HuH-7.5 (cell line): ENCODE measurements around the gene SOCS7.

Experiments used
- DNase-seq: peaks from one replicate; pipeline ENCODE4 v3.0.0; 2011; ENCODE audit warnings: low spot score

SOCS7 gene

DNA sequence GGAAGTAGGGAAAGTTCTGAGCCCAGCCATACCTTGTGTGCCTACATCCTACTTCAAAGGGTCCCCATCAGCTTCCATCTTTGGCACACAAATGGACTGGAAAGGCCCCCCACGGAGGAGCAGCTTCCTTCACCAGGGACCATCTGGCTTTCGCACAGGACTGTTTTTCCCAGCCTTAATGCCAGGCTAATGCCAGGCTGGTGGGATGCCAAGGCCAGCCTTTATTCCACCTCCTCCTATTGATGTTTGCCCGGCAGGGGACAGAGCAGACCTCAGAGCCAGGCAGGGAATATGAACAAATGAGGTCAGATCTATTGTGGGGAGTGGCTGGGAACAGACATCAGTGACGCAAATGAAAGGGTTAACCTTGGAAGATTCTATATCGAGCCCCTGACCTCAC is 13.6 kb upstream of the SOCS7 start:
- DNase-seq, result no peak

DNA sequence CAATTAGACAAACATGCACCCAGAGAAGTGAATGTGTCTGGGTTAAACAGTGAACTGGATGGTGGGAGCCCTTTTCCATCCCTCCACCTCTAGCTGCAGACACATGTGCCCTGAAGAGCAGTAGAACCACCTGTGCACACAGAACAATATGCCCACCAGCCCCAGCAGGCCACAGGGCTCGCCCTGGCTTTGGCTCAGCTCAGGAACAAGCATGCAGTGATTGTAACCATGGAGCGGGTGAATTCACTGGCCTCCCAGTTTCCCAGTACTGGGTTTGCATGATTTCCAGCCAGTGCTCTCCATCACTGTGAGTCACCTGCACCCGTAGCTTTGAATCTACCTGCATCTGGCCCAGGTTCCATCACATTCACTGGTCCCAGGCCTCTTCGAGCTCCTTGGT is 13.1 kb upstream of the SOCS7 start:
- no peak for DNase-seq

DNA sequence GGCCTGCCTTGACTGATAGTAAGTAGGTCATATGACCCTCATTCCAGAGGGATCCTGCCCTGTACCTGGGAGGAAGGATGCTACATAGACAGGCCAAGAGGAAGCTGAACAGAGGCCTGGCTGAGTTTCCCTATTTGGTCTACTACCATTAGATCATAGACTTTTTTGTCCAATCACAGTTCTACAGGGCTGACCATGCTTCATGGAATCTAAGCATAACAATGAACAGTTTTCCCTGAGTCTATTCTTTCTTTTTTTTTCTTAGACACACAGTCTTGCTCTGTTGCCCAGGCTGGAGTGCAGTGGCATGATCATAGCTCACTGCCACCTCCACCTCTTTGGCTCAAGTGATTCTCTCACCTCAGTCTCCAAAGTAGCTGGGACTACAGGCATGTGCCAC is 11.8 kb upstream of the SOCS7 start:
- DNase-seq, result no peak

DNA sequence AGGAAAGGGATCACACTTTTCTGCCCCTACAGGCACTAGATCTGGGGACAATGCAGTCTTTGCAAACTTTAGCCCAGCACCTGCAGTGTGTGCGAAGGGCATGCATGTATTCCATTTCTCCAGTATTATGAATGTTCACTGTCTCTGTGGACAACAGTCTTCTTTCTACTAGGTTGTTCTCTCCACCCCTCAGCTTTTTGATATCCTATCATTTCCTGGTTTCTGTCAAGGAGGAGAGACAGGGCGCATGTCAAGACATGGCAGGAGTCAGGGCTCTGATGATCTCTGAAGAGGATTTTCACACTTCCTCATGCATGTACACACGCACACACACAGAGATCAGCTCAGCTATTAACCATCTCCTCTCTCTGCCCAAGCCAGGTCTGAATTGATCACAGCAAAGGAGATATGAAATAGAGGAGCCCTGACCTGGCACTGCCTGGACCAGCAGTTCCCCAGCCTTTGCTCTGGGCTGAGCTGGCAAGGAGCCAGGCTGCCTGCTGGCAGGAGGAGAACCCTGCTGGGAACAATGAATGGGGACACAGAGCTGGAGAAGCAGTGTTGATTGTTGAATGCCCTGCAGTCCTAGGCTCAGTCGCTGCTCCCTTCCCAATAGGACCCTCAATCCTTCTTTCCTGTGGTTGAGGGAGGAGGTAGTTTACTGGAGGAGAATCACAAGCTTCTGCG is 10.5 kb upstream of the SOCS7 start:
- DNase-seq, result no peak

DNA sequence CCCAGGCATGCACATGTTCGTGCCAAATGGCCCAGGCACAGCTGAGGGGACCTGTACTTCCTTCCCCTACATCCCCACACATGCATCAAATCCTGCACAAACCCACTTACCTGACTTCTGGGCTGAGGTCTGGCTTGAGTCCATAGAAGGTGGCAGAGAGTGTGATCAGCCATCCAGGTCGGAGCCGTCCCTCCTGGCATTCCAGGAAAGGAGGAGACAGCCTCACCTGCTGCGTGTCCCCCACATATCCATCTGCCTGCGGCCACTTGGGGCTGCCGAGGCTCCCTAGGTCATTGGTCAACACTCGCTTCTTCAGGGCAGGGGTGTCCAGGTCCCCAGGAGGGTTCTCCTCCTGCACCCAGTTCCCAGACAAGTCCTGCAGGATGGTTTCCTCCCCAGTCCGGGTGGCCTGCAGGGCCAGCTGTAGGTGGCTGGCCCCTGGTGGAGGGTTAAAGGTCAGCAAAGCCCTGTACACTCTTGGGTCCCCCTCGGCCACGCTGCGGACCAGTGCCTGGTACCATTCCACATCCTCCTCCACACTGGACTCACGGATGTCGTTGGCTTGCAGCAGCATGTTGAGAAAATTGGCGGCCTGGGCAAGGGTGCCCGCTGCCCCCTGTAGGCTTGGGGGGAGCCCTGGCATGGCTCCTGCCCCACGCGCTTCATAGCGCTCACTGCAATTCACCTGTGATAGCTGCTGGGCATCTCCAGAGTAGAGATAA is 8.6 kb upstream of the SOCS7 start:
- DNase-seq, result no peak

DNA sequence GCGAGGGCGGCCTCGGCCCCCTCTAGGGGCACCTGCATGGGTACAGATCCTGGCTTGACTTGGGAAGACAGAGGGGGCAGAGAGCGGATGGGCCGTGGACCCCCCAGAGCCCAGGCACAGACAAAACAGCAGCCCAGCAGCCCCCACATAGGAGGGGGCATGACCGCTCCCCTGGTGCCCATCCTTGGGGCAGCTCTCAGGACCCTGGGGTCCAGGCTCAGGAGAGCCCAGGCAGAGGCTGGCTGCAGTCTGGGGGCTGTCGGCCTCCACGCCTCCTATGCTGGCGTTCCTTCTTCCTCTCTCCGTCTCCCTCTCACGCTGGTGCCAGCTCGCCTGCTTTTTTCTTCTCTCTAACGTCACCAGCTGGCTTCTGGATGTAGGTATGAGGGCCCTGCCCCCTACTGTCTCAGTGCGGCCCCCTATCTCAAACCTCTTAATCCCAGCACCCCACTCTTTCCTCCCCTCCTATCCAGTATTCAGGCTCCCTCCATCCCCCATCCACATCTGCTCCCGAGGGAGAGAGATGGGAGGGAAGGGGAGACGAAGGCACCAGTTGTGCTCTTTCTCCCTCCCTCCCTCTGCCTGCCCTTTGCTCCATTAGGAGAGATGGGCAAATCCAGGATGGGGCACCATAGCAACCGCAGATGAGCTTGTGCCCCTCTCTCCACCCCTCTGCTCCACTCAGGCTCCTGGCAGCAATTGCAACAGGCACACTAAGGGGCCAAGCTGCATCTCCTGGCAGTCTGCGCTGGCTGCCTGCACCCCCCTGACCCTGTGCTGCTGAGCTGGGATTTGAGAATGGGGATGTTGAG is 7.8 kb upstream of the SOCS7 start, which contains the start of gene GPR179:
Gene GPR179, minus strand, starts transcription at position 349 of the 812 bp plus-strand sequence. Its CDS starts 167 bp downstream, at position 182.
- no peak for DNase-seq

DNA sequence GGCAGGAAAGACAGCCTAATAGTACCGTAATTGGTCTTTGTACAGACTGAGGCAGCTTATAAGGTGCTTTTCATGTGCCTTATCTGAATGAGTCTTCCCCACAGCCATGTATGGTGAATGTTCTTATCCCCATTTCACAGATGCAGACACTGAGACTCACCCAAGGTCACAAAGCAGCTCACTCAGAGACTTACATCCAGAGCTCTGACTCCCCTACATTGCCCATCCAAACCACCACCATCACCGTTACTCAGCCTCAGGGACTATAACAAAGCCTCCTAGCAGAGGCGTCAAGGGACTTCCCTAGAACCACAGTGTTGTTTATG is 7.3 kb upstream of the SOCS7 start:
- DNase-seq, result no peak

DNA sequence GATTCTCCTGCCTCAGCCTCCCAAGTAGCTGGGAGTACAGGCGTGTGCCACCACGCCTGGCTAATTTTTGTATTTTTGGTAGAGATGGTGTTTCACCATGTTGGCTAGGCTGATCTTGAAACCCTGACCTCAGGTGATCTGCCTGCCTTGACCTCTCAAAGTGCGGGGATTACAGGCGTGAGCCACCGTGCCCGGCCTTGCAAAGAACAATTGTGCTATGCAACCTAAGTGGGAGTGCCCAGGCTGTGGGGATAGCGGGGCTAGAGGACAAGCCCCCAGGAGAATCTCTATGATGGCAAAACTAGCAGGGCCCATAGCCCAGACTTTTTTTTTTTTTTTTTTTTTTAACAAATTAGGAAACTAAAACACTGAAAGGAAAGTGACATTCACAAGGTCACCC is 5.9 kb upstream of the SOCS7 start:
- no peak for DNase-seq

DNA sequence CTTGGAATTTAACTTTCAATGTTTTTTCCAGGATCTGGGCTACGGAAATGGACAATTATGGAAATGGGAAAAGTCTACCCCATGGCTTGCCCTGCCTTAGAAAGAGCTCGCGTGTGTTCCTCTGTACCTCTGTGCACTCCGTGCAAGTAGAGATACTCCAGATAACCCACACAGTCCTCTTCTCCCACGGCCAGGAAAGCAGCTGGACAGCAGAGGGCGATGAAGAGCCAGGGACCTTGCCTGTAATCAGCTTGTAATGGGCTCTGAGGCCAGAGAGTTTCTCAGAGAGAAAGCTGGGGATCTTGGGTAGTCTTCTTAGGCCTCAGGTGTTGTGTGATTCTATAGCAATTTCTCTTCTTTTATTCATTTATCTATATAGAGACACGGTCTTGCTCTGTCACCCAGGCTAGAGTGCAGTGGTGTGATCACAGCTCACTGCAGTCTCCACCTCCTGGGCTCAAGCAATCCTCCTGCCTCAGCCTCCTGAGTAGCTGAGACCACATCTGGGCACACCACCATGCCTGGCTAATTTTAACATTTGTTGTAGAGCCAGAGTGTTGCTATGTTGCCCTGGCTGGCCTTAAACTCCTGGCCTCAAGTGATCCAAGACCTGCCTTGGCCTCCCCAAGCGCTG is 2.4 kb upstream of the SOCS7 start:
- DNase-seq, result peak; percentile 56

DNA sequence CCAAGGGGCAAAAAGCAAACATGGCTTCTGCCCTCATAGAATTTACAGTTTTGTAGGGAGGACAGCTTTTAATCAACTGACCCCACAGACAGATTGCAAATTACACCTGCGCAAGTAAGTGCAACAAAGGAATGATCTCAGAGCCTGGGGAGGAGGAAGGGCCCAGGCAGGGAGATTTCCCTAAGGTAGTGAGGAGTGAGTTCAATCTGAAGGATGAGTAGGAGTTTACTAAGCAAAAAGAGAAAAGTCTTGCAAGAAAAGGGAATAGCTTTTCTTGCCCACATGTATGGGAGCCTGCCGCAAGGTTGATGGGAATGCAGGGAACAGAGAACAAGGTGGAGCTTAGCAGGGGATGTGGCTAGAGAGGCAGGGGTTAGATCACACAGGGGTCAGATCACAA is 1.6 kb upstream of the SOCS7 start:
- DNase-seq, result no peak

DNA sequence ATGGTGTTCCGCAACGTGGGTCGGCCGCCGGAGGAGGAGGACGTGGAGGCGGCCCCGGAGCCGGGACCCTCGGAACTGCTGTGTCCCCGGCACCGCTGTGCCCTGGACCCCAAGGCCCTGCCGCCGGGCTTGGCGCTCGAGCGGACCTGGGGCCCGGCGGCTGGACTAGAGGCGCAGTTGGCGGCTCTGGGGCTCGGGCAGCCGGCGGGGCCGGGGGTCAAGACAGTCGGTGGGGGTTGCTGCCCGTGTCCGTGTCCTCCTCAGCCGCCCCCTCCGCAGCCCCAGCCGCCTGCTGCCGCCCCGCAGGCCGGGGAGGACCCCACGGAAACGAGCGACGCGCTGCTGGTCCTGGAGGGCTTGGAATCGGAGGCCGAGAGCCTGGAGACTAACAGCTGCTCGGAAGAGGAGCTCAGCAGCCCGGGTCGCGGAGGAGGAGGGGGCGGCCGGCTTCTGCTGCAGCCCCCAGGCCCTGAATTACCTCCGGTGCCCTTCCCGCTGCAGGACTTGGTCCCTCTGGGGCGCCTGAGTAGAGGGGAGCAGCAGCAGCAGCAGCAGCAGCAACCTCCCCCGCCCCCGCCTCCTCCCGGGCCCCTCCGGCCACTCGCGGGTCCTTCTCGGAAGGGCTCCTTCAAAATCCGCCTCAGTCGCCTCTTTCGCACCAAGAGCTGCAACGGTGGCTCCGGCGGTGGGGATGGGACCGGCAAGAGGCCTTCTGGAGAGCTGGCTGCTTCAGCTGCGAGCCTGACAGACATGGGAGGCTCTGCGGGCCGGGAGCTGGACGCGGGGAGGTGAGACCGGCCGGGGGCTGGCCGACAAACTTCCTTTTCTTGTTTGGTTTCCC is 821 bp downstream of the SOCS7 start:
- no peak for DNase-seq

DNA sequence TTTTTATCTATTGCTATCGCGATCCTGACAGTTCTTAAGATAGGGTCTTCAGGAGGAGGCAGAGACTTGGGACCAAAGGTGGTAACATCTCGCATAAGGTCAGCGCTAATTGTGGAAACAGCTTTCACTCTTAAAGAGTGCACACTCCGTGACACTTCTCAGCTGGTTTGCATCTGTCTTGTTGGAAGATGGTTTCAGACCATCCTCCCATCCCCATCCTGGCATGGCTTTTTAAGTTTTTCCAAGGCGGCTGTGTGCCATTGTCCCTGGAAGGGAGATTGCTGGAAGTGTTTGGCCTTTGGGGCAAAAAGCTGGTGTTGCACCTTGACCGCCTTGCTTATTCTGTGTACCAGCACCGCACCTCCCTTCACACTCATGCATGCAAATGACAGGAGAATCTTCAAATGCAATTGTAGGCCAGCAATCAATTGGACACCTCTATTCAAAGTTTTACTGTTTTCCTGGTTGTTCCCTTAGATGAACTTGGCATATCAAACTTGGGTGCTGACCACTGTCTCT is 1.5 kb downstream of the SOCS7 start:
- no peak for DNase-seq

DNA sequence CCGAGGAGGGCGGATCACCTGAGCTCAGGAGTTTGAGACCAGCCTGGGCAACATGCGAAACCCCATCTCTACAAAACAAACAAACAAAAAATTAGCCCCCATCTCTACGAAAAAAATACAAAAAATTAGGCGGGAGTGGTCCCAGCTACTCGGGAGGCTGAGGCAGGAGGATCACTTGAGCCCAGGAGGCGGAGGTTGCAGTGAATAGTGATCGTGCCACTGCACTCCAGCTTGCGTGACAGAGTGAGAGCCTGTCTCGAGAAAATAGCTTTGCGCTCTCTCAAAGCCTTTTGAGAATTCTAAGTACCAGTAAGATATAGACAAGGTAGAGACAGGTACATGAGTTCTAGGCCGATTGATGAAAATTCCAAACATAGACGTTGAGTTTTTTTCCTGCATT is 2.0 kb downstream of the SOCS7 start:
- no peak for DNase-seq

DNA sequence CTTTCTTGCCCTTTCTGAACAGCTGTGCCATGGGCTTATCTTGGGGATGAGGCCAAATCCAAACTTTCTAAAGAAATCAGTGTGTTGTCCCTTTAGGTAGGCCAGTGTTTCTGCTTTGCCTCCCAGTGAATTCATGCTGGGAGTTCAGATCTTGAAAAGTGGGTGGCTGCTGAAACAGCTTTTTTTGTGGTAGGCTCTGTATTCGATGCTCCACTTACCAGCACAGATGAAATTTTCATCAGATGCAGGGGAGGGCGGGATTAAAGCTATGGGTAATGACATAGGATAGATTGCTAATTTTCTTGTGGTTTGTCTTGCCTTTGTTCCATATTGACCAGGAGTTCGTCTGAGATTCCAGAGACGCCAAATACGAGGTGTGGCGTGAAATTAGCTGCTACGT is 2.8 kb downstream of the SOCS7 start:
- no peak for DNase-seq

DNA sequence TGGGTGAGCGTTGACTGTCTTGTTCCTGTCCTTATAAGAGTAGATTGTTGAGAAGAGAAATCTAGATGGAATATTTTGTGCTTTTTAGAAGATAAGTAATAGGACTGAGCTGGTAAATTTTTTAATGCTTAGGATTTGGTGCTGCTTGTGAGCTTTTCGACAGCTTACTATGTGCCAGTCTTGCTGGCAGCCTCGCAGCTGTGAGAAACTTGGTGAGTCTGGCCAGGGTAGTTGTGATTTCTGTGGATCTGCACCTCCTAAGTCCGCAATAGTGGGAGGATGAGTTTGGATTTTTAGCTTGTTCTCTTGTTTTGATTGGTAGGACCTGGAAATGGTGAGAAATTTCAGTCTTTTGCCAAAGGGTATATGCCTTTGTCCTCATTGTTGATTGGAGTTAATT is 3.6 kb downstream of the SOCS7 start:
- DNase-seq, result no peak

DNA sequence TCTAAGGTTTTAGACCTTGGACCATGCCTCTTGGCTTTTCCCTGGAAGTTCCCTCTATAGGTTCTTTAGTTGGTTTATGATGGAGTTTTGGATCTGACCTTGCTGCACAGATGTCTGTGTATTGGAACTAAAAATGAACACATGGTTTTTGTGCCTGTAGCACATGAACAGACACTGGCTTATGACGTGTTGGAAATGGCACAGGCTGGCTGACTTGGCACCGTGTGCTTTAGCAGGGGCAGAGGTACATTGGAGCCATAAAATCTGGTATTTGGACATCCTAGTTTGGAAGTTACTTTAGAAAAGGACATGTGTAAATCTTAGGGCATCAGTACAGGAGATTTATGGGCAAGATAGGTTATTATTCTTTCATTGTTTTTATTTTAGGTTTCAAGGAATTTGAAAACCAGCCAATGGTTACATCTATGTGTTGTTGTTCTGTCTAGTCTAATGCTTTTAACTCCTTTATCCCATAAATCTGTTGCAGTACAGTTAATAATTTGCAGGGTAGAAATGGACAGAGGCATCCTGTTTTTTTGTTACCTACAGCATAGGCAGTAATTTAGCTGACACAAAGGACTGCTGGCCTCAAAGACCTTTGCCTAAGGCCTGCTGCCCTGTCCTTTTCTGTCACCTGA is 6.0 kb downstream of the SOCS7 start:
- no peak for DNase-seq

DNA sequence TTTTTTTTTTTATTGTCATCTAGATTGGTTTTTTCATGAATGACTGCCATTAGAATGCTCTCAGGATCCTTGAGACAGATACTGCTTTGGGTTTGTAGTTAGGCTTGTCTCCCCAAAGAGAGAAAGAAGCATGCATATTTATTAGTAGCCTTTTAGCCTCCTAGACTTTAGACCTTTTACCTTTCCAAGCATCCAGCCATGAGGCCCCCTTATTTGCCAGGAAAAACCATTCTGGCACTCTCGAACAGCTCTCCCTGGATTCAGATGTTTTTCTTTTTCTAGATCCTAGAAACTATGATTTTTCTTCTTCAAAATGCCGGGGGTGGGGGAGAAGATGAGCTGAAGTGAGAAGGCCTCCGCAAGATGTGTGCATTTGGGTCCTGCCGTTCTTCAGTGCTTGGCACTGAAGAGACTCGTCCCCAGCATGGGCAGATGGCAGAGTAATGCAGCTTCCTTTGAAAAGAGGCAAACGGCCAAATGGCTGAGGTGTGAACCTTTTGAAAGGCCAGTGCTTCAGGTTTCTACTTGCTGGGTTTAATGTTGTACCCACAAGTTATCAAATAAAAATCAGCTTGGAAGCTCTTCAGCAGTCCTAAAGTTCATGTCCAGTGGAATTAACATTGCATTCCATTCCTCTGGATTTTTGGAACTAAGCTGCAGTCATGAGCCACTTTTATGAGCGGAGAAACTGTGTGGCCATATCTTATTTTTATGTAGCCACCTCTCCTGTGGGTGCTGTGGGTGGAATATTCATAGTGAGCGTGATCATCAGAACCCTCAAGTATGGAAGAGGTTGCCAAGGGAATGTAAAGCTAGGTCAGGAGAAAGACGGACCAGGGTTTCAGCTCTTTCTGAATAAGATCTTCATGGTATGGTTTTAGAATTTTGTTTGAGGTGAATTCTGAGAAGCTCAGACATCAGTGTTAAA is 7.2 kb downstream of the SOCS7 start:
- no peak for DNase-seq

DNA sequence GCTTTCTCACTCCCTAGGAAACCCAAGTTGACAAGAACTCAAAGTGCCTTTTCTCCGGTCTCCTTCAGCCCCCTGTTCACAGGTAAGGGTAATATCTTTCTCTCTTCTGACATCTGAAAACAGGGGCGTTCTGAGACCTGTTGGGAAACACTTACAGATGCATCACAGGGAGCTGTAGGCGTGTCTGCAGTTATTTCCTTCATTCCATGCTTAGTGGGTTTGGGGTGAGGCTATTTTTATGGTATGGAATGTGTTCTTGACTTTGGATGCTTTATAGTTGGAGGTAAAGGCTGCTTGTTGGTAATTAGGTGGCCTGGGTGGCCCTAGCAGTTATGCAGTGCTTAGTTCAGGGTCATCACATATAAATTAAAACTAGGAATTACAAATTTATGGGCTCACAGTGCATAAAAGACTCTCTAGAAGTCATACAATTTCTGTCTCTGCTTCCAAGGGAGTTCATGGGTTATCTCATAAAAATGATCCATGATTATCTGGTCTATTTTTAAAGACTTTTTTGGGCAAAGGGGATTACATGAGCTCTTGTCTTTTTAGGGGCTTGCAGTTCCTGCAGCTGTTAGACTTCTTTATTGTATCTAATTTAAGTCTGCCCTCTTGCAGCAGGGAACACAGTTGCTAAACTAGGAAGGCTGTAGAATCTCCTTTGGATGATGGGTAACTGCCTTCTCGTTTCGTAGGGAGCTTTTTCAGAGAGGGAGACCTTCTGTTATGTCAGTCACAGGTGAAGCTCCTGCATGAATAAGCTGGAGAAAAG is 10.2 kb downstream of the SOCS7 start:
- DNase-seq, result no peak

DNA sequence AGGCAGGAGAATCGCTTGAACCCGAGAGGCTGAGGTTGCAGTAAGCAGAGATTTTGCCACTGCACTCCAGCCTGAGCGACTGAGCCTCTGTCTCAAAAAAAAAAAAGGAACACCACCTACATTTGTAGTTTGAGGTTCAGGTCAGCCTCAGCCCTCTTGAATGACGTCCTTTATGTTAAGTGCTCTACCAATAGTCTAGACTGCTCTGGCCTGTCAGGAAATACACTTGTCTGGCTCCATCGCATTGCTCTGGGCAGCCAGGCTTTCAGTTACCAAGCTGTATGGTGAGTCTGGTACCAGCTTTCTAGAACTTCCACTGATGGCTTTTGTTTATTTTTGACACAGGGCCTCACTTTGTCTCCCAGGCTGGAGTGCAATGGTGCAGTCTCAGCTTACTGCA is 11.4 kb downstream of the SOCS7 start:
- DNase-seq, result no peak
